Skeletal muscle satellite cell (primary cell): ENCODE results near the gene NECTIN1.
"Not testable (repeated sequence)": the region's sequence is repeated elsewhere in the genome, so short reads cannot be mapped to it uniquely, and the experiment has no call there.

Source experiments
- H3K27me3 ChIP-seq: 2 replicates; pipeline ENCODE4 v1.7.0; 2013; ENCODE audit warnings: low read length; ENCODE audit not compliant: control insufficient read depth, insufficient read depth
- H3K36me3 ChIP-seq: 2 replicates; pipeline ENCODE4 v1.7.0; 2013; ENCODE audit warnings: mild to moderate bottlenecking, control low read depth, low read length; ENCODE audit not compliant: insufficient read depth
- H3K4me1 ChIP-seq: 2 replicates; pipeline ENCODE4 v1.7.0; 2013; ENCODE audit warnings: low read length; ENCODE audit not compliant: control insufficient read depth, insufficient read depth
- H3K4me2 ChIP-seq: 2 replicates; pipeline ENCODE4 v1.7.0; 2013; ENCODE audit warnings: mild to moderate bottlenecking, low read length
- H3K4me3 ChIP-seq: 2 replicates; pipeline ENCODE4 v1.7.0; 2013; ENCODE audit warnings: low read length
- H3K9ac ChIP-seq: 2 replicates; pipeline ENCODE4 v1.7.0; 2013; ENCODE audit warnings: mild to moderate bottlenecking, low read depth, low read length, moderate library complexity
- H3K9me3 ChIP-seq: replicated peaks from 2 replicates; pipeline ENCODE4 v1.7.0; 2013; ENCODE audit warnings: mild to moderate bottlenecking, control low read depth, low read length

NECTIN1 gene

DNA sequence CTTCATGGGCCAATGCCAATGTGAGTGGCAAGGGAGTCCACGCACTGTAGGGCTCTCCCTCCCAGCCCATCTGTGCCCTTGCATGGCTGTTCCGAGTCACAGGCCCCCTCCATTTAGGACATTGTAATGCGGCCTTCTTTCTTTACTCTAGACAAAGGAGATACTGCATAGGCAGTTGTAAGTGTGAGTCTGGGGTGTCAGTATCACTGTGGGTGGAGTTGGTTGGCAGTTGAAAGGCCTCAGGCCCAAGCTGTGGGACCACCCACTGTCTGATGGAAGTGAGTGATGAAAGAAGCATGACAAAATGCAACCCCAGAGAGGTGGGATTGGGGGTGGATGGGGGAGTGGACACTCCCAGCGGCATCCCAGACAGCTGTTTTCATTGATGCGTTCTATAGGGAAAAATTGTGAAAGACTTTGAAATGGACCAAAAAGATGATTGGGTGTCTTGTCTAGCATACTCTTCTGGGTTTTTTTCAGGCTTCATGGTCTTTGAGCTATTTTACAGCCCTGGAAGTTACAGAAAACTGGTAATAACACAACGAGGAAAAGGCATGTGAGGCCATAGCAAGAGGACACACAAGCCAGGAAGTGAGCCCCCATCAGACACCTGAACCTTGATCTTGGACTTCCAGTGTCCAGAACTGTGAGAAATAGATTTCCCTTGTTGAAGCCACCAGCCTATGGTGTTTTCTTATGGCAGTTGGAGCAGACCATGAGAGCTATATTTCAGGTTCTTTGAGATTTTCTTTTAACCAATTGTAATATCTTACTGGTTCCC is 114.6 kb downstream of the NECTIN1 start:
- no peak overlapping the region for H3K4me2 ChIP-seq
- H3K27me3 ChIP-seq: peaks cover 10% of the 10 kb centered on the region
- no peaks in the 10 kb centered on the region for H3K9me3 ChIP-seq
- H3K9ac ChIP-seq: no peak overlapping the region
- H3K4me1 ChIP-seq: peaks cover 20% of the 10 kb centered on the region
- no peaks in the 10 kb centered on the region for H3K36me3 ChIP-seq
- H3K4me3 ChIP-seq: no peak overlapping the region

DNA sequence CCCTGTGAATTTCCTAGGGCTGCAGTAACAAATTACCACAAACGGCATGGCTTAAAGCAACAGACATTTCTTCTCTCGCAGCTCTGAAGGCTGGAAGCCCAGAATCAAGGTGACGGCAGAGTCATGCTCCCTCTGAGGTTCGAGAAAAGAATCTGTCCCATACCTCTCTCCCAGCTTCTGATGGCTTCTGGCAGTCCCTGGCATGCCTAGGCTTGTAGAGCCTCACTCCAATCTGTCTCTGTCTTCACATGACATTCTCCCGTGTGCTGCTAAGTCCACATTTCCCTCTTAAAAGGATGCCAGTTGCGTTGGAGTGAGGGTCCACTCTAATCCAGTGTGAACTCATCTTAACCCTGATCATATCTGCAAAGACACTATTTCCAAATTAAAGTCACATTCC is 116.2 kb downstream of the NECTIN1 start:
- Histone ChIP-seq H3K4me2 (no peak overlapping the region), H3K27me3 (peaks cover 18% of the 10 kb centered on the region), H3K4me3 (no peak overlapping the region)

DNA sequence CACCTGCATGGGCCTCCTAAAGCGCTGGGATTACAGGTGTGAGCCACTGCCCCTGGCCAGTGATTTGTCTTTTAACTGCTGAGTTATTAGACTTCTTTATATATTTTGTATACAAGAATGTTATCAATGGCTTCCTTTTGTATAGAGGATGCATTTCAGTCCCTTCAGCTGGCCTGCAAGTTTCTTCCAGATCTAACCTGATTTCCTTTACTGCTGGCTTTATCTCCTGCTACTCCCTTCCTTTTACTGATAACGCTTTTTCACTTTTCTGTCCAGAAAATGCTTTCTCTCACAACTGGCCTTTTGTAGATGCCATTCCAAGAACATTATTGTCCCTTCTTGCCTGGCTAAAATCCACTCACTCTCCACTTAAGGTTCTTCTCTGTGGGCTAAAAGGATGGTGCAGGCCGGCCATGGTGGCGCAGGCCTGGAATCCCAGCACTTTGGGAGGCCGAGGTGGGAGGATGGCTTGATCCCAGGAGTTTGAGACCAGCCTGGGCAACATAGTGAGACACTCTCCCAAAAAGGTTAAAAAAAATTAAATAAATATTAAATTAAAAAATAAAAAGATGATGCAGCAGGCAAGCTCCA is 118.1 kb downstream of the NECTIN1 start:
- H3K4me1 ChIP-seq: peaks cover 9% of the 10 kb centered on the region
- H3K36me3 ChIP-seq: no peaks in the 10 kb centered on the region
- H3K9ac ChIP-seq: no peak overlapping the region
- peaks cover 34% of the 10 kb centered on the region for H3K27me3 ChIP-seq
- H3K4me3 ChIP-seq: no peak overlapping the region
- H3K9me3 ChIP-seq: no peaks in the 10 kb centered on the region
- no peak overlapping the region for H3K4me2 ChIP-seq

More for the DNA sequence above, 116.2 kb downstream of the NECTIN1 start:
- peaks cover 20% of the 10 kb centered on the region for H3K4me1 ChIP-seq
- no peaks in the 10 kb centered on the region for H3K36me3 ChIP-seq
- no peak overlapping the region for H3K9ac ChIP-seq
- no peaks in the 10 kb centered on the region for H3K9me3 ChIP-seq

DNA sequence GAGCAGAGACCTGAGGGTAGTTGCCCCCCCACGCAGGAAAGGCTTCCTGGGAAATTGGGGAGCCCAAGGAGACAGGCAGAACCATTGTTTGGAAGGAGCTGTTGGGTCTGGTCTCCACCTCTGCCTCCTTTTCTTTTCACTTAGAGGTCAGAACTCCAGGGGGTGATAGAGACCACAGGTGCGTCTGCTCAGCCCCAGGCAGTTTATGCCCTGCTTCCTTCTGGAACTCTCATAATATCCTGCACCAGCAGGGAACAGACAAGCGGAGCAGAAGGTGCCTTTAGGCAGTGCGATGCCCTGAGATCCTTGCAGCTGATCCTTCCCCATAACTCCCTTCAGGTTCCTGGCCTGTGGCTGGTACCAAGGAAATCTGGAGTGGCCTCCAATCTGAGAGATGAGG is 120.2 kb downstream of the NECTIN1 start:
- H3K4me3 ChIP-seq: no peak overlapping the region
- no peaks in the 10 kb centered on the region for H3K36me3 ChIP-seq
- peaks cover 42% of the 10 kb centered on the region for H3K27me3 ChIP-seq
- no peak overlapping the region for H3K9ac ChIP-seq
- H3K4me2 ChIP-seq: no peak overlapping the region
- no peaks in the 10 kb centered on the region for H3K4me1 ChIP-seq
- H3K9me3 ChIP-seq: no peaks in the 10 kb centered on the region

DNA sequence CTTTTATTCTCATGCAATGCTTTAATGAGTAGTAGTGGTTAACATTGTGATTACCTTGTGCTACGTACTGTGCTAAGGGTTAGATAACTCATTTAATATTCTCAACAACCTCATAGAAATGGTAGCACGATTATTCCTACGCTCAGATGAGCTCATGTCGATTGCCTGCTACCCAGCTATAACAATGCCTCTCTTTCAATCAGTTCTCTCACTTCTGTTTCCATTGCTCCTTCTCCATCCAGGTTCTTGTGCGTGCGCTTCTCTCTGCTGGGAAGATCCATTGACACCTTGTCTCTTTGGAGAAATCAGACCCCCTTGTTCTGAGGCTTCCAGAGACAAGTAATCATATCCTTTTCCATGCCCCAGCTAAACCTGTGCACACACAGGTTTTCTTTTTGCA is 120.8 kb downstream of the NECTIN1 start:
- no peaks in the 10 kb centered on the region for H3K36me3 ChIP-seq
- no peak overlapping the region for H3K9ac ChIP-seq
- no peaks in the 10 kb centered on the region for H3K9me3 ChIP-seq
- no peak overlapping the region for H3K4me2 ChIP-seq
- H3K27me3 ChIP-seq: peaks cover 47% of the 10 kb centered on the region
- no peaks in the 10 kb centered on the region for H3K4me1 ChIP-seq
- H3K4me3 ChIP-seq: no peak overlapping the region

- H3K4me2 ChIP-seq: no peak overlapping the region
- no peaks in the 10 kb centered on the region for H3K9me3 ChIP-seq
- H3K27me3 ChIP-seq: peaks cover 44% of the 10 kb centered on the region
Observed at GRCh38 chr11:119607726-119608125, 121.3 kb downstream of the NECTIN1 start.

GRCh38 chr11:119605137-119605665 is 123.8 kb downstream of the NECTIN1 start:
- no peaks in the 10 kb centered on the region for H3K9me3 ChIP-seq
- H3K4me3 ChIP-seq: no peak overlapping the region
- no peak overlapping the region for H3K9ac ChIP-seq
- H3K4me2 ChIP-seq: no peak overlapping the region
- H3K4me1 ChIP-seq: no peaks in the 10 kb centered on the region
- peaks cover 43% of the 10 kb centered on the region for H3K27me3 ChIP-seq
- H3K36me3 ChIP-seq: no peaks in the 10 kb centered on the region

More at GRCh38 chr11:119607726-119608125, 121.3 kb downstream of the NECTIN1 start:
- Histone ChIP-seq H3K4me1 (no peaks in the 10 kb centered on the region), H3K36me3 (no peaks in the 10 kb centered on the region), H3K9ac (no peak overlapping the region), H3K4me3 (no peak overlapping the region)

DNA sequence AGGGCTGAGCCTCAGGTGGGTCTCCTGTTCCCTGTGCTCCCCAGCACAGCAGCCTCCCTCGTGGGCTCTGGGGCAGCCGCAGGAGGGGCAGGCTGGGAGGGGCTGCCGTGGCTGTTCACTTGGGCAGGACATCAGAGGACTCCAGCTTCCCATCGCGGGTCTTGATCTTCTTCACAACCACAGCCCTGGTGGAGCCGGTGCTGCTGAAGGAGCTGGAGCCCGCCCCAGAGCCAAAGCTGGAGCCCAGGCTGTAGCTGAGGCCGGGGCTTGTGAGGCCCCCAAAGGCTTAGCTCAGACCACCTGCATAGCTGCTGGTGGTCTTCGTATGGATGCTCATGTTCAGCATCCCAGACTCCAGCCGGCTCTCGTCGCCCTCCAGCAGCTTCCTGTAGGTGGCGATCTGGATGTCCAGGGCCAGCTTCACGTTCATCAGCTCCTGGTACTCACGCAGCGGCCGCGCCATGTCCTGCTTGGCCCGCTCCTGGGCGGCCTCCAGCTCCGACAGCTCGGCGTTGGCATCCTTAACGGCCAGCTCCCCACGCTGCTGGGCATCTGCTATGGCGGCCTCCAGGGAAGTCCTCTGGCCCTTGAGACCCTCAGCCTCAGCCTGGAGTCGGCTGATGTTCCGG is 126.1 kb downstream of the NECTIN1 start:
- Histone ChIP-seq H3K4me2 (no peak overlapping the region), H3K4me1 (peaks cover 13% of the 10 kb centered on the region), H3K9ac (no peak overlapping the region), H3K4me3 (no peak overlapping the region), H3K27me3 (peaks cover 32% of the 10 kb centered on the region), H3K9me3 (no peaks in the 10 kb centered on the region), H3K36me3 (no peaks in the 10 kb centered on the region)

DNA sequence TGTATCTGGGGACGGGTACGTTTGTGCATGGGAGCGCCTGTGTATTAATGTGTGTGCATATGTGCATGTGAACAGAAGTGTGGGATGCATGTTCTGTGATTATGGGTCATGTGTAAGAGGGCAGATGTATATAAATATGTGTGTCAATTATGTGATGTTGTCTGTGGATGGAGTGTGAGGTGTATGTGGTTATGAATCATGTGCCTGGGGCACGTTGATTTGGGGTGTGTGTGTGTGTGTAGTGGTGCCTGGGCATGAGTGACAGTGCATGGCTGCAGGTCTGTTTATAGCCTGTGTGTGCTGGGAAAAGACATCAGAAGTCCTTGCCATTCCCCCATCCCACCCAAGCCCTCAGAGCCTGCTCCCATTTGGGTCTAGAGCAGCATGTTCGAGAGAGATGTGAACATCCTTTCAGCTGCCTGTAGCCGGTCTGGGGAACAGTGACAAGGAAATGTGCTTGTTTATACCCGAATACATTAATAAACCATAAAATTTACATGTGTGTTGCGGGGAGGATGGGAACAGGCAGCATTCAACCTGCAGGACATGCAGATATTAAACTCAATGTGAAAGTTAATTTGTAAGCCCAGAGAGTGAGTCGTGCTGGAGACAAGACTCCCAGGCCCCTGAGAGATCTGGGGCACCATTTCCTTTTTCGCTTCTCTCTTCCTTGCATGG is 129.0 kb downstream of the NECTIN1 start:
- H3K9me3 ChIP-seq: no peaks in the 10 kb centered on the region
- no peak overlapping the region for H3K4me3 ChIP-seq
- no peaks in the 10 kb centered on the region for H3K36me3 ChIP-seq
- peaks cover 16% of the 10 kb centered on the region for H3K27me3 ChIP-seq
- H3K9ac ChIP-seq: no peak overlapping the region
- no peak overlapping the region for H3K4me2 ChIP-seq
- peaks cover 22% of the 10 kb centered on the region for H3K4me1 ChIP-seq

DNA sequence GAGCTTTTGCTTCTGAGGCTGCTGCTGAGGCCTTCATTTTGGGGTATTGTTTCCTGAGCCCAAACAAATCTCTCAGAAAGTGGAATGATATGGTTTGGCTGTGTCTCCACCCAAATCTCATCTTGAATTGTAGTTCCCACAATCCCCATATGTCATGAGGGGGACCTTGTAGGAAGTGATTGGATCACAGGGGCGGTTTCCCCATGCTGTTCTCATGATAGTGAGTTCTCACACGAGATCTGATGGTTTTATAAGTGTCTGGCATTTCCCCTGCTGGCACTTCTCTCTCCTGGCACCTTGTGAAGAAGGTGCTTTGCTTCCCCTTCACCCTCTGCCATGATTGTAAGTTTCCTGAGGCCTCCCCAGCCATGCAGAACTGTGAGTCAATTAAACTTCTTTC is 133.1 kb downstream of the NECTIN1 start:
- H3K9ac ChIP-seq, H3K4me3 ChIP-seq, H3K36me3 ChIP-seq, H3K9me3 ChIP-seq, H3K27me3 ChIP-seq, H3K4me2 ChIP-seq: not testable (repeated sequence)
- H3K4me1 ChIP-seq: peaks cover 32% of the 10 kb centered on the region

DNA sequence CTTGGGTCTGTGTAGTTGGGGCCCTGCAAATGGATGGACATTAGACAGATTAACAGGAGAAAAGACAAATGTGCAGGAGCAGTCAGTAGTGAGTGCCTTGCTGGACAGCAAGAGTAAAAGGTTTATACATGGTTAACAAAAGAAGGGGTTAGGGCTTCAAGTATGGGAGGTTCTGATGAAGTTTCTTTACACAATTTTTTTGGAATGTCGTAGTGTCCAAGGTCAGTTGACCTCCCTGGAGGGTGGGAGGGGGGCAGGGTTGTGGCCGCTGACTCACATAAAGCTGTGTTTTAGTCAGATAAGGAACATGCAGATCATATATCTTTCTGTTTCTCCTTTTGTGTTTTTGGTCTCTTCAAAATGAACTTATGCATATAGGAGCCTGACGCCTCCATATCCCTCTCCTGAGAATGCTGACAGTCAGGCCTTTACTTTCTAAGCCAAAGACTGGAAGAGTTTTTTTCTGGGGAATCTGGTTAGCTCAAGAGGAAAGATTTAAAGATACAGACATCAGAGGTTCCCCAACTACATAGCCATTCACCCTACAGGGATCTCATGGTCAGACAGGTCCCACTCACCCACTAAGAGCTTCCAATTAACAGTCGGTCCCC is 134.3 kb downstream of the NECTIN1 start:
- Histone ChIP-seq H3K4me1 (peaks cover 32% of the 10 kb centered on the region), H3K4me2 (peak overlapping the region; percentile 39), H3K9ac (no peak overlapping the region), H3K36me3 (no peaks in the 10 kb centered on the region), H3K27me3 (no peaks in the 10 kb centered on the region), H3K9me3 (no peaks in the 10 kb centered on the region), H3K4me3 (no peak overlapping the region)
